ENCODE results near the gene LBX1. TPM values are rescaled to one million over a fixed set of nuclear protein-coding genes. Genes with fewer than 3 reads are reported as not detected.

LBX1 gene, protein sequence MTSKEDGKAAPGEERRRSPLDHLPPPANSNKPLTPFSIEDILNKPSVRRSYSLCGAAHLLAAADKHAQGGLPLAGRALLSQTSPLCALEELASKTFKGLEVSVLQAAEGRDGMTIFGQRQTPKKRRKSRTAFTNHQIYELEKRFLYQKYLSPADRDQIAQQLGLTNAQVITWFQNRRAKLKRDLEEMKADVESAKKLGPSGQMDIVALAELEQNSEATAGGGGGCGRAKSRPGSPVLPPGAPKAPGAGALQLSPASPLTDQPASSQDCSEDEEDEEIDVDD
- not detected in 2 replicates for total RNA-seq

DNA sequence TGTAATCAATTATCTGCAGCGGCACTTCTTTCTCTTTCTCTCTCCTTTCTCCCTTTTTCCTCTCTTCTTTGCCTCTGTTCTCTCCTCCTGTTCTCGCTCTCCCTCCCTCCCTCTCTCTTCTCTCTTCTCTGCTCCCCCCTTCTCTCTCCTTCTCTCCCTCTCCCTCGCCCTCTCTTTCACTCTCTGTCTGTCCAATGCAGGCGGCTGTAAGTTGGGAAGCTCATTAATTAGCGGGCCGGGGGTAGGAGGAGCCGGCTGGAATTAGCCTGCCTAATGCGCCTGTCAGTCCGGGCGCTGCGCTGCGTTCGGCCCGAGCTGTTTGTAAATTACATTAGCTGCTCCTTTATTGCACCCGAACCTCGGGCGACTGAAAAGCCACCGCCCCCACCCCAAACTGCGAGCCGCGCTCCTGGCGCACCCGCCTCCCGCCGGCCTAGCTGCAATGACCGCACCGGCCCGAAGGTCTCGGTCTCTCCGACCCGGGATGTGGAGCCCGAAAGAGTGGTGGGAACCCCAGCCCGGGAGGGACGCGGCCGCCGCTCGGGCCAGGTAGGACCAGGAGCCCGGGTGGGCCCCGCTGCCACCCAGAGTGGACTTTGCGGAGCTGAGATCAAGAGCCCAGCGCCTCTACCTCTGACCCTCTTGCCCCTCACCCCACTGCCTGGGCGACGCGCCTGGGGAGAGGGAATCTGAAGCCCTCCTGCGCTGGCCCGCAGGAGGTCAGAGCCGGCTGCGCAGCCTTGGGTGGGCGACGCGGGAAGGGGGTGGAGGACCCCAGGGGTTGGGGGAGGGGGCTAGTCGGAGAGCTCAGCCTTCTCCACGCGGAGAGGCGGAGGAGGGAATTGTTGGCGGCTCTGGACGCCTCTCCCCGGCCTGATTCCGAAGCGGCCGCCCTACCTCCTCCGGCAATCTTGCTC is at the start of gene LBX1:
TSS of gene LBX1 (minus strand) at position 198 of the 917 bp plus-strand sequence. CDS start 648 bp downstream, outside the sequence.

Other genes with a start within 250 kb of the LBX1 start
- 45.1 and 48.6 TPM in 2 replicates for gene MRPL43, start 242.0 kb downstream of the LBX1 start, total RNA-seq
- gene TWNK, start 241.9 kb downstream of the LBX1 start, total RNA-seq = 7.6 and 9.2 TPM in 2 replicates
- 38.6 and 52.3 TPM in 2 replicates for gene LZTS2, start 229.7 kb downstream of the LBX1 start, total RNA-seq
- gene PDZD7, start 198.3 kb downstream of the LBX1 start, total RNA-seq = 0.50 and 0.53 TPM in 2 replicates
- gene SFXN3, start 198.2 kb downstream of the LBX1 start, total RNA-seq = 73.4 and 84.9 TPM in 2 replicates
- 2.4 and 2.9 TPM in 2 replicates for gene KAZALD1, start 167.5 kb downstream of the LBX1 start, total RNA-seq
- 0.40 TPM in 1 of 2 replicates, not detected in the other for gene TLX1, start 98.2 kb downstream of the LBX1 start, total RNA-seq
- 16.4 and 16.8 TPM in 2 replicates for gene BTRC, start 124.7 kb upstream of the LBX1 start, total RNA-seq